ENCODE results near the gene TEX19. TPM values are rescaled to one million over a fixed set of nuclear protein-coding genes. Genes with fewer than 3 reads are reported as not detected.

Gene TEX19
- total and polyA plus RNA-seq, 2 experiments from 2014 or later, result 0.10 to 0.66 TPM

GRCh38 chr17:82328994-82329507 is 30.0 kb upstream of the TEX19 start (continued):
- no peak for TF ChIP-seq REST (IDR thresholded peaks at IDR 0.05; ENCODE audit: unreplicated experiment)
- TF ChIP-seq CTCF (conservative IDR thresholded peaks at IDR 0.05; ENCODE audit: low read depth in 2 of 2), result no peak
- TF ChIP-seq EZH2phosphoT487 (IDR thresholded peaks at IDR 0.05; ENCODE audit: unreplicated experiment), result no peak
- no peak for TF ChIP-seq ZNF114 (CRISPR knock-in tag; IDR thresholded peaks at IDR 0.05)
- no peak for TF ChIP-seq NANOG (IDR thresholded peaks at IDR 0.05; ENCODE audit: borderline replicate concordance)
- no peak for TF ChIP-seq ETS1 (IDR thresholded peaks at IDR 0.05)
- TF ChIP-seq JUNB (IDR thresholded peaks at IDR 0.05; ENCODE audit: unreplicated experiment), result no peak
- TF ChIP-seq STAT1 (IDR thresholded peaks at IDR 0.05; ENCODE audit: unreplicated experiment), result no peak

- H3K36me3 Mint-ChIP-seq (ENCODE audit: low read depth), result no peaks in the 10 kb centered on the region; the same call in 2 of the 3 replicates
- no peaks in the 10 kb centered on the region for H3K9me3 Mint-ChIP-seq
- no peaks in the 10 kb centered on the region for H3F3A ChIP-seq (replicated peaks; ENCODE audit: low read depth)
- H4K20me1 ChIP-seq (replicated peaks; ENCODE audit: insufficient read depth), result no peaks in the 10 kb centered on the region
- no peak overlapping the region for H3K27ac ChIP-seq (ENCODE audit: low read depth)
- no peak overlapping the region for H2AFZ ChIP-seq
- no peak overlapping the region for H3K27ac Mint-ChIP-seq
- ATAC-seq (no peak), DNase-seq (ENCODE audit: low spot score) (no peak)
- H3K4me2 ChIP-seq, result no peak overlapping the region
- H3K4me3 ChIP-seq, result no peak overlapping the region
- peaks cover 35% of the 10 kb centered on the region for H3K27me3 ChIP-seq (ENCODE audit: insufficient read depth)
- no peaks in the 10 kb centered on the region for H3K4me1 ChIP-seq (ENCODE audit: insufficient read depth)
- no peaks in the 10 kb centered on the region for H3K36me3 ChIP-seq (ENCODE audit: insufficient read depth)
- no peak overlapping the region for H3K4me3 Mint-ChIP-seq
- H3K27me3 Mint-ChIP-seq (ENCODE audit: insufficient read depth, low read depth, poor library complexity), result peaks cover 40% of the 10 kb centered on the region
- no peaks in the 10 kb centered on the region for H3K79me2 ChIP-seq (replicated peaks; ENCODE audit: insufficient read depth)
- H3K4me1 Mint-ChIP-seq, result peaks cover 20% of the 10 kb centered on the region
- H3K9me2 ChIP-seq (ENCODE audit: insufficient read depth), result no peaks in the 10 kb centered on the region
- TF ChIP-seq POLR2AphosphoS5 (IDR thresholded peaks at IDR 0.05; ENCODE audit: low read depth) (no peak), ZNF331 (CRISPR knock-in tag; IDR thresholded peaks at IDR 0.05; ENCODE audit: low read depth) (no peak), CREB1 (CRISPR knock-in tag; IDR thresholded peaks at IDR 0.05; ENCODE audit: low read depth) (no peak), JUNB (IDR thresholded peaks at IDR 0.05; ENCODE audit: unreplicated experiment) (no peak), ZNF462 (CRISPR knock-in tag; IDR thresholded peaks at IDR 0.05) (no peak), EZH2phosphoT487 (IDR thresholded peaks at IDR 0.05; ENCODE audit: unreplicated experiment) (no peak)
These were observed 29.2 kb upstream of the TEX19 start for GRCh38 chr17:82329683-82330321.

Measured in GM23338 (cell line).